ENCODE results near the gene PPP1R2.

- TF ChIP-seq, protein P1, sequence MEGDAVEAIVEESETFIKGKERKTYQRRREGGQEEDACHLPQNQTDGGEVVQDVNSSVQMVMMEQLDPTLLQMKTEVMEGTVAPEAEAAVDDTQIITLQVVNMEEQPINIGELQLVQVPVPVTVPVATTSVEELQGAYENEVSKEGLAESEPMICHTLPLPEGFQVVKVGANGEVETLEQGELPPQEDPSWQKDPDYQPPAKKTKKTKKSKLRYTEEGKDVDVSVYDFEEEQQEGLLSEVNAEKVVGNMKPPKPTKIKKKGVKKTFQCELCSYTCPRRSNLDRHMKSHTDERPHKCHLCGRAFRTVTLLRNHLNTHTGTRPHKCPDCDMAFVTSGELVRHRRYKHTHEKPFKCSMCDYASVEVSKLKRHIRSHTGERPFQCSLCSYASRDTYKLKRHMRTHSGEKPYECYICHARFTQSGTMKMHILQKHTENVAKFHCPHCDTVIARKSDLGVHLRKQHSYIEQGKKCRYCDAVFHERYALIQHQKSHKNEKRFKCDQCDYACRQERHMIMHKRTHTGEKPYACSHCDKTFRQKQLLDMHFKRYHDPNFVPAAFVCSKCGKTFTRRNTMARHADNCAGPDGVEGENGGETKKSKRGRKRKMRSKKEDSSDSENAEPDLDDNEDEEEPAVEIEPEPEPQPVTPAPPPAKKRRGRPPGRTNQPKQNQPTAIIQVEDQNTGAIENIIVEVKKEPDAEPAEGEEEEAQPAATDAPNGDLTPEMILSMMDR (IDR thresholded peaks at IDR 0.05; ENCODE audit: low read depth, low read length, poor library complexity, severe bottlenecking): no peak
- TF ChIP-seq EZH2phosphoT487 (IDR thresholded peaks at IDR 0.05; ENCODE audit: borderline replicate concordance, low read length): no peak
Observed at GRCh38 chr3:195548501-195548900, 5.4 kb upstream of the PPP1R2 start.
